Suprapubic skin (tissue), 4 donors: ENCODE results near the gene KLRF2. TPM values are rescaled to one million over a fixed set of nuclear protein-coding genes. Genes with fewer than 3 reads are reported as not detected.

Experiments used
- DNase-seq, 2 donors: peaks; one replicate each; pipeline ENCODE4 v3.0.0-alpha.2; 2019; ENCODE audit warnings: low spot score in 2 of 2
- H3K27ac ChIP-seq: fragments of 200-600 bp; sonication (generic); one replicate; pipeline ENCODE4 v1.5.1; 2019
- H3K27me3 ChIP-seq: fragments of 200-600 bp; sonication (generic); one replicate; pipeline ENCODE4 v1.5.1; 2019
- H3K36me3 ChIP-seq: fragments of 200-600 bp; sonication (generic); one replicate; pipeline ENCODE4 v1.5.1; 2019
- H3K4me1 ChIP-seq: fragments of 200-600 bp; sonication (generic); one replicate; pipeline ENCODE4 v1.5.1; 2019
- H3K4me3 ChIP-seq: fragments of 200-600 bp; sonication (generic); one replicate; pipeline ENCODE4 v1.5.1; 2019; ENCODE audit warnings: mild to moderate bottlenecking
- H3K9me3 ChIP-seq: fragments of 200-600 bp; sonication (generic); one replicate; pipeline ENCODE4 v1.5.1; 2019
- EP300 ChIP-seq: sonication (generic); formaldehyde crosslinking; IDR thresholded peaks from one replicate; pipeline ENCODE4 v1.6.1; 2017; ENCODE audit warnings: antibody characterized with exemption
- POLR2A ChIP-seq, 2 donors: fragments of 450-650 bp; IDR thresholded peaks; one replicate each; pipeline ENCODE4 v1.6.1; 2017; ENCODE audit warnings: antibody characterized with exemption in 2 of 2, mild to moderate bottlenecking in 2 of 2, moderate library complexity in 2 of 2
- POLR2AphosphoS5 ChIP-seq, 3 donors: sonication (generic); formaldehyde crosslinking; IDR thresholded peaks; one replicate each; pipeline ENCODE4 v1.6.1; 2017; ENCODE audit warnings: antibody characterized with exemption in 3 of 3
- WGBS: methylation state at CpG from one replicate; pipeline ENCODE4 v1.1.5; 2018; 5-methylcytosine and 5-hydroxymethylcytosine counted together
- total RNA-seq, 4 donors: library from RNA; depleted of rRNA; stranded (reverse); fragments of >200 nt; gene quantifications; one replicate each; pipeline ENCODE4 v1.1.0, GENCODE V29; 2016
- TF ChIP-seq, protein P1 (sequence below), 2 donors: fragments of 200-600 bp in 1 of 2; fragments of 450-650 bp in 1 of 2; sonication (generic) in 1 of 2; IDR thresholded peaks; one replicate each; pipeline ENCODE4 v1.5.1; 2016 to 2019; ENCODE audit warnings: antibody characterized with exemption in 2 of 2, mild to moderate bottlenecking in 1 of 2, moderate library complexity in 1 of 2

Gene KLRF2
- total RNA-seq, 4 donors from 2014 or later = not detected

DNA sequence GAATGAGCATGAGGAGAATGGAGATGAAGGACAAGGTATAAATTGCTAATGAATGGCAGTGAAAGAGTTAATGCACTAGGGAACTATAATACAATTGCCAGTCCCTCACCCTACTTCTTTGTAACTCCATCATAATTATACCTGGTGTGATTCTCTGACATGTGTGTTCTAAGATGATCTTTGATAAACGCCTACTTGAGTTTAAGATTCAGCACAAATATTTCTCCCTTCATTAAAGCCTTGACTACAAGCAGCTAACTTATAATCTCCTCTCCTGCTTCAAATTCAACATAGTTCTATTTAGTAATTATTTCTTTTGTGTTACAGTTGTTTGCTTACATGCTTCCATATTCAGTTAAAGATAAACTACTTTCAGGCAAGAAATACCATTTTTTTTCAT, 60.5 kb downstream of the KLRF2 start:
- DNase-seq = no peak
- TF ChIP-seq, protein P1, sequence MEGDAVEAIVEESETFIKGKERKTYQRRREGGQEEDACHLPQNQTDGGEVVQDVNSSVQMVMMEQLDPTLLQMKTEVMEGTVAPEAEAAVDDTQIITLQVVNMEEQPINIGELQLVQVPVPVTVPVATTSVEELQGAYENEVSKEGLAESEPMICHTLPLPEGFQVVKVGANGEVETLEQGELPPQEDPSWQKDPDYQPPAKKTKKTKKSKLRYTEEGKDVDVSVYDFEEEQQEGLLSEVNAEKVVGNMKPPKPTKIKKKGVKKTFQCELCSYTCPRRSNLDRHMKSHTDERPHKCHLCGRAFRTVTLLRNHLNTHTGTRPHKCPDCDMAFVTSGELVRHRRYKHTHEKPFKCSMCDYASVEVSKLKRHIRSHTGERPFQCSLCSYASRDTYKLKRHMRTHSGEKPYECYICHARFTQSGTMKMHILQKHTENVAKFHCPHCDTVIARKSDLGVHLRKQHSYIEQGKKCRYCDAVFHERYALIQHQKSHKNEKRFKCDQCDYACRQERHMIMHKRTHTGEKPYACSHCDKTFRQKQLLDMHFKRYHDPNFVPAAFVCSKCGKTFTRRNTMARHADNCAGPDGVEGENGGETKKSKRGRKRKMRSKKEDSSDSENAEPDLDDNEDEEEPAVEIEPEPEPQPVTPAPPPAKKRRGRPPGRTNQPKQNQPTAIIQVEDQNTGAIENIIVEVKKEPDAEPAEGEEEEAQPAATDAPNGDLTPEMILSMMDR (IDR thresholded peaks at IDR 0.05) = no peak
- TF ChIP-seq EP300 (no peak), POLR2A (IDR thresholded peaks at IDR 0.05) (no peak), POLR2AphosphoS5 (IDR thresholded peaks at IDR 0.05) (no peak)
- Histone ChIP-seq H3K4me1 (no peaks in the 10 kb centered on the region), H3K9me3 (no peaks in the 10 kb centered on the region), H3K27me3 (no peaks in the 10 kb centered on the region), H3K27ac (no peak overlapping the region), H3K4me3 (no peak overlapping the region), H3K36me3 (no peaks in the 10 kb centered on the region)
- WGBS = 71% methylated on average over 1 of the region's 1 CpG

DNA sequence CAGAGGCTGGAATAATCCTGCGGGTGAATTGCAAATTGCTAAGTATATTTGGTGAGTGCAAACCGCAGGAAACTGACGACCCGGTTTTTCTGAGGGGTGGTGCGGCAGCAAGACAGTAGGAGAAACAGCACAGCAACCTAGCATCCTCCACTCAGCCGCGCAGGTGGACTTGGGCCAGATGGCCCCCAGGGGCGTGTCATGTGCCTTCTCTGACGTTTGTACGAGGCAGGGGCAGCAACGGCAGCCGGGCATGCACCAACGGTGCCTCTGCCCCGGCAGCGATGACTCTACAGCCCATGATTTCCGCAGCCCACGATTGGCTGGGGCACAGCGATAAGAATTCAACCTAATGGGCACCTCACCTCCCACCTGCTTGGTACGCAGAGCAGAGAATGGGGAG, 62.0 kb downstream of the KLRF2 start:
- TF ChIP-seq POLR2AphosphoS5 (IDR thresholded peaks at IDR 0.05) = no peak
- TF ChIP-seq, protein P1 (IDR thresholded peaks at IDR 0.05) = no peak
- no peak for TF ChIP-seq EP300
- no peak for TF ChIP-seq POLR2A (IDR thresholded peaks at IDR 0.05)
- Histone ChIP-seq H3K4me3 (no peak overlapping the region), H3K27me3 (no peaks in the 10 kb centered on the region), H3K9me3 (no peaks in the 10 kb centered on the region), H3K36me3 (no peaks in the 10 kb centered on the region), H3K27ac (no peak overlapping the region), H3K4me1 (no peaks in the 10 kb centered on the region)
- no peak for DNase-seq
- 55% methylated on average over 19 of the region's 19 CpGs for WGBS

DNA sequence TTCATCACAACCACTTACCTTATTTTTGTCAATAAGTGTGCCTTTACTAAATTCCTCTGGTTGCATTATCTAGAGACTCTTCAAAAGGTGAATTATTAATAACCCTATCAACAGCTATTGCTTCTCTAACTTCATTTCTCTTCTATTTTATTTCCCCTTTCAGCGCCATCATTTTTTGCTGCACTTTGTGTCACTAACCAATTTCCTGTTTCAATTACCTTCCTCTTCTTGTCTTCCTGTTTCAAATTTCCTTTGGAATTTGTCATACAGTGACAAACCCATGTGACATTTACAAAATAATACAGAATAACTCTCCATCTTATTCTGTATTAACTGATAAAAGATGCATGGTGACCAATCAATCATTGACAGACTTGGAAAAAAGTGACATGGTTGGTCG, 63.1 kb downstream of the KLRF2 start:
- no peaks in the 10 kb centered on the region for H3K27me3 ChIP-seq
- H3K9me3 ChIP-seq = no peaks in the 10 kb centered on the region
- H3K4me1 ChIP-seq = no peaks in the 10 kb centered on the region
- no peak for DNase-seq
- no peak overlapping the region for H3K27ac ChIP-seq
- no peak overlapping the region for H3K4me3 ChIP-seq
- no peaks in the 10 kb centered on the region for H3K36me3 ChIP-seq
- TF ChIP-seq, protein P1 (IDR thresholded peaks at IDR 0.05) = no peak
- no peak for TF ChIP-seq EP300
- TF ChIP-seq POLR2AphosphoS5 (IDR thresholded peaks at IDR 0.05) = no peak
- no peak for TF ChIP-seq POLR2A (IDR thresholded peaks at IDR 0.05)
- WGBS = 89% methylated on average over 2 of the region's 2 CpGs

Other genes with a start within 250 kb of the KLRF2 start
- gene CLEC2D, start 211.8 kb upstream of the KLRF2 start, total RNA-seq = 10 to 100 TPM in 1 of 4 donors, 1 to 10 TPM in 3; 2.3 to 12.2 (median 5.0) TPM
- not detected for gene CLECL1, start 148.4 kb upstream of the KLRF2 start, total RNA-seq
- 1 to 10 TPM in 3 of 4 donors, under 1 TPM in 1; 0.93 to 2.7 (median 1.7) TPM for gene CD69, start 120.6 kb upstream of the KLRF2 start, total RNA-seq
- not detected for gene KLRF1, start 54.0 kb upstream of the KLRF2 start, total RNA-seq
- gene CLEC2B, start 12.1 kb upstream of the KLRF2 start, total RNA-seq = 10 to 100 TPM; 41.9 to 81.2 (median 53.5) TPM
- 10 to 100 TPM; 35.7 to 68.5 (median 60.8) TPM for gene CLEC2A, start 50.9 kb downstream of the KLRF2 start, total RNA-seq
- gene CLEC12A, start 89.9 kb downstream of the KLRF2 start, total RNA-seq = under 1 TPM in 1 of 4 donors, not detected in 3; 0.30 TPM
- not detected for gene CLEC1B, start 117.6 kb downstream of the KLRF2 start, total RNA-seq
- gene CLEC12B, start 129.1 kb downstream of the KLRF2 start, total RNA-seq = 1 to 10 TPM; 2.0 to 5.9 (median 4.3) TPM
- not detected for gene CLEC9A, start 149.2 kb downstream of the KLRF2 start, total RNA-seq
- gene CLEC1A, start 217.5 kb downstream of the KLRF2 start, total RNA-seq = 1 to 10 TPM in 2 of 4 donors, under 1 TPM in 2; 0.42 to 2.1 (median 1.1) TPM
- gene CLEC7A, start 248.7 kb downstream of the KLRF2 start, total RNA-seq = 1 to 10 TPM; 3.7 to 6.6 (median 4.1) TPM